HG03159 (cell line): ENCODE measurements around the gene ATP5F1D.

ENCODE experiments used
- ATAC-seq: cut with Tn5 transposase; IDR thresholded peaks from one replicate; pipeline ENCODE4 v1.9.1; 2021; ENCODE audit warnings: mild to moderate bottlenecking, moderate library complexity; ENCODE audit not compliant: unreplicated experiment

Gene ATP5F1D

GRCh38 chr19:1278713-1279660 is 37.4 kb downstream of the ATP5F1D start:
- ATAC-seq: no peak

GRCh38 chr19:1279782-1280341 is 38.3 kb downstream of the ATP5F1D start:
- no peak for ATAC-seq

GRCh38 chr19:1280636-1281568 is 39.4 kb downstream of the ATP5F1D start:
- no peak for ATAC-seq

GRCh38 chr19:1281569-1282287 is 40.2 kb downstream of the ATP5F1D start:
- ATAC-seq: no peak

- ATAC-seq: no peak
Observed at GRCh38 chr19:1282588-1283206, 41.1 kb downstream of the ATP5F1D start.

GRCh38 chr19:1283207-1283916 is 41.8 kb downstream of the ATP5F1D start:
- no peak for ATAC-seq

GRCh38 chr19:1283917-1284292 is 42.4 kb downstream of the ATP5F1D start:
- no peak for ATAC-seq

GRCh38 chr19:1284293-1284978 is 42.9 kb downstream of the ATP5F1D start:
- no peak for ATAC-seq

- ATAC-seq: no peak
Observed at GRCh38 chr19:1284979-1285736, 43.6 kb downstream of the ATP5F1D start.

GRCh38 chr19:1285737-1286360 is 44.3 kb downstream of the ATP5F1D start, which contains the start of gene EFNA2:
Gene EFNA2 (plus strand): TSS chr19:1285873. CDS start chr19:1286169, 296 bp downstream.
- no peak for ATAC-seq

GRCh38 chr19:1286487-1287353 is 45.2 kb downstream of the ATP5F1D start:
- ATAC-seq: no peak

- ATAC-seq: no peak
Observed at GRCh38 chr19:1287354-1288225, 46.0 kb downstream of the ATP5F1D start.

- no peak for ATAC-seq
Observed at GRCh38 chr19:1288226-1288612, 46.7 kb downstream of the ATP5F1D start.

GRCh38 chr19:1288833-1289685 is 47.5 kb downstream of the ATP5F1D start:
- no peak for ATAC-seq

GRCh38 chr19:1289686-1290025 is 48.1 kb downstream of the ATP5F1D start:
- ATAC-seq: no peak
